Measurements from ENCODE around the gene TMEM263. TPM values are rescaled to one million over a fixed set of nuclear protein-coding genes. Genes with fewer than 3 reads are reported as not detected.

The TMEM263 gene
- total and polyA plus RNA-seq, 2 of the 8 experiments (the other 6 are each of a cell fraction or from before 2014, with no cell fraction given): 2.9 to 12.3 TPM

DNA sequence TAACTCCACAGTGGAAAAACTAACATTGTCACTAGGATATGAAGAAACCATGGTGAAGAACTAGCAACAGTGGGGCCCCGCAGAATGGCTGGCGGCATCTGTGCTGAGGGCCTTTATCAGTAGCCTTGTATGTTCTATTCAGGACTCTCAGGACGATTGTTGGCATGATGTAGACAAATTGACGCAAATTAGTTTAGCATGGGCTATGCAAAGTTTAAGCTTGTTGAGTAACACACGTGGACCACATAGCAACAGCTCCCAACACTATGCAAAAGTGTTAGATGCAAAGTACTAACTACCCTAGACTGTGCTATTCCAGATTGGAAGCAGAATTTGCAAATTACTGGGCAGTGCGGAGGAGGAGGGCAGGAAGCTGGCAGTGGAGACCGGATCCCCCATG, 38.2 kb upstream of the TMEM263 start (continued):
- TF ChIP-seq POU5F1 (IDR thresholded peaks at IDR 0.05; ENCODE audit: low read depth, low read length): no peak

Measured in H1 (cell line).